ENCODE measurements around the gene PAOX. TPM values are rescaled to one million over a fixed set of nuclear protein-coding genes. Genes with fewer than 3 reads are reported as not detected.

PAOX gene
- total and polyA plus RNA-seq, 12 donors = 1.5 to 4.4 (median 3.0) TPM

DNA sequence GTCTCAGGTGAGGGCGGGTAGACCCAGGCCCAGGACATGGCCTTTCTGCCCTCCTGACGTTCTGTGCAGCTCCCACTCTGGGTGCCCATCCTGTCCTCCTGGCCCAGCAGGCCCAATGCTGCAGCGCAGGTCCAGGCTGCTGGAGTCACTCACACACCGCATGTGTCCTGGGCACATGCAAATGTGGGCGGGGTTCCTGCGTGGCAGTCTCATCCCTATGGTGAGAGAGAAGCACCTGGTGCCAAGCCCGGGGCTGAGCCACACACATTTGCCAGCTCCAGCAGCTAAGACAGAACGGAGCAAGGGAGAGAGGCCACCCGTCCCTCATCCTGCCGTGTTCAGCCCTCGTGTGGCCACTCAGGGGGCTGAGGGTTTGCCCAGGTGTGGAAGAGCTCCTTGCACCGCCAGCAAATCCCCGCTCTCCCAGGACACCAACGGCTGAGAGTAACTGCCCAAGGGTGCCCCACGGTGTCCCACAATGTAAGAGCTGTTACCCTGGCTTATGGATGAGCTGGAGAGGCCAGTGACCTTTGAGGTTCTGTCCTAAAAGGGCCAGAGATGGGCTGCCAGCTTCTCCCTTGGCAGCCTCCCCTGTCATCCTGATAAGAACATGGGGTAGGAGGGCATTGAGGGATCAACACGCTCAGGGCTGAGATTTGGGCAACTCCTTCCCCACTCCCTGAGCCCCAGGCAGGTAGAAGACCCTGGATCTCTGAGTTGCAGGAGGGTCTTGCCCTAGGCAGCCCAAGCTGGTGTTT is 25.7 kb upstream of the PAOX start:
- Histone ChIP-seq H3K27me3 (peaks cover 0 to 23% (median under 1%) of the 10 kb centered on the region in 7 donors), H3K36me3 (peaks cover 0 to 3% (median 0%) of the 10 kb centered on the region in 9 donors), H3K4me3 (no peak overlapping the region), H3K4me1 (peaks cover 4 to 25% (median 15%) of the 10 kb centered on the region in 9 donors), H3K27ac (no peak overlapping the region), H3K9me3 (no peaks in the 10 kb centered on the region)
- DNase-seq = no peak
- TF ChIP-seq, protein P1, sequence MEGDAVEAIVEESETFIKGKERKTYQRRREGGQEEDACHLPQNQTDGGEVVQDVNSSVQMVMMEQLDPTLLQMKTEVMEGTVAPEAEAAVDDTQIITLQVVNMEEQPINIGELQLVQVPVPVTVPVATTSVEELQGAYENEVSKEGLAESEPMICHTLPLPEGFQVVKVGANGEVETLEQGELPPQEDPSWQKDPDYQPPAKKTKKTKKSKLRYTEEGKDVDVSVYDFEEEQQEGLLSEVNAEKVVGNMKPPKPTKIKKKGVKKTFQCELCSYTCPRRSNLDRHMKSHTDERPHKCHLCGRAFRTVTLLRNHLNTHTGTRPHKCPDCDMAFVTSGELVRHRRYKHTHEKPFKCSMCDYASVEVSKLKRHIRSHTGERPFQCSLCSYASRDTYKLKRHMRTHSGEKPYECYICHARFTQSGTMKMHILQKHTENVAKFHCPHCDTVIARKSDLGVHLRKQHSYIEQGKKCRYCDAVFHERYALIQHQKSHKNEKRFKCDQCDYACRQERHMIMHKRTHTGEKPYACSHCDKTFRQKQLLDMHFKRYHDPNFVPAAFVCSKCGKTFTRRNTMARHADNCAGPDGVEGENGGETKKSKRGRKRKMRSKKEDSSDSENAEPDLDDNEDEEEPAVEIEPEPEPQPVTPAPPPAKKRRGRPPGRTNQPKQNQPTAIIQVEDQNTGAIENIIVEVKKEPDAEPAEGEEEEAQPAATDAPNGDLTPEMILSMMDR (IDR thresholded peaks at IDR 0.05) = no peak
- intact Hi-C loops (cut with DNase I) = no loop called here
- 82 to 83% methylated on average over 16 of the region's 16 CpGs for WGBS, 2 donors
- no peak for ATAC-seq

DNA sequence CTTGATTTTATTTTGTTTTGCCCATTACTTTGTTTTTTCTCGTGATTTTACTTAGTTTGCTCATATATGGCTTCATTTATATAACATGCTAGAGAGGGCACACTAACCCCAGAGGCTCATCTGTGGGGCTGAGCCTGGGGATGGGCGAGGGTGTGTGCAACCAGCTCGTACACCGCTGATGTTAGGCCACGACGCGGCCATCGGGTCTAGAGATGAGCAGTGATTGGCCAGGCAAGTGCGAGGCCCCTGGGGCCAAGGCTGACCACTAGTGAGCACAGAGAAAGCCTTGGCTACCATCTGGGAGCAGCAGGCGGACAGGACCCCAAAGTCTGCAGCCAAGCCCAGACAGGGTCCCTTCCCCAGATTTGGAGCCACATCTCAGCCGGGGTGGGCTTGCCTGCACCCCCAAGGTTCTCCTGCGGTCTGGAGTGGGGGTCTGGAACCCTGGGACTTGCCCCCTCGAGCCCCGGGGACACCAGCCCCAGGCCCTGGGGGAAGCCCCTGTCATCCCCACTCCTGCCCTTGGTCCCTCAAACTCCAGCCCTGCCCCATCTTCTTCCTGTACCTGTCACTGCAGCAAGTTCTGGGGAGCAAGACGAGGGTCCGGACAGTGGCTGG is 25.0 kb upstream of the PAOX start:
- no peak for ATAC-seq
- peaks cover 4 to 28% (median 15%) of the 10 kb centered on the region in 9 donors for H3K4me1 ChIP-seq
- H3K27me3 ChIP-seq = peaks cover 0 to 21% (median 0%) of the 10 kb centered on the region in 7 donors

GRCh38 chr10:133354672-133355240 is 24.3 kb upstream of the PAOX start:
- Histone ChIP-seq H3K9me3 (no peaks in the 10 kb centered on the region), H3K4me3 (no peak overlapping the region), H3K36me3 (peaks cover 0 to 3% (median 0%) of the 10 kb centered on the region in 9 donors), H3K4me1 (peaks cover 4 to 28% (median 15%) of the 10 kb centered on the region in 9 donors), H3K27ac (no peak overlapping the region), H3K27me3 (peaks cover 0 to 14% (median 0%) of the 10 kb centered on the region in 7 donors)
- 93% methylated on average over 14 of the region's 14 CpGs for WGBS, 2 donors
- TF ChIP-seq, protein P1 (IDR thresholded peaks at IDR 0.05) = no peak
- ATAC-seq (no peak), DNase-seq (no peak)
- intact Hi-C loops (cut with DNase I) = no loop called here

More for the DNA sequence above, 25.0 kb upstream of the PAOX start:
- no peak overlapping the region for H3K27ac ChIP-seq
- WGBS, 2 donors = 86 to 87% methylated on average over 16 of the region's 16 CpGs
- H3K9me3 ChIP-seq = no peaks in the 10 kb centered on the region
- no peak overlapping the region for H3K4me3 ChIP-seq
- peaks cover 0 to 3% (median 0%) of the 10 kb centered on the region in 9 donors for H3K36me3 ChIP-seq
- intact Hi-C loops (cut with DNase I) = no loop called here
- TF ChIP-seq, protein P1 (IDR thresholded peaks at IDR 0.05) = no peak
- no peak for DNase-seq

DNA sequence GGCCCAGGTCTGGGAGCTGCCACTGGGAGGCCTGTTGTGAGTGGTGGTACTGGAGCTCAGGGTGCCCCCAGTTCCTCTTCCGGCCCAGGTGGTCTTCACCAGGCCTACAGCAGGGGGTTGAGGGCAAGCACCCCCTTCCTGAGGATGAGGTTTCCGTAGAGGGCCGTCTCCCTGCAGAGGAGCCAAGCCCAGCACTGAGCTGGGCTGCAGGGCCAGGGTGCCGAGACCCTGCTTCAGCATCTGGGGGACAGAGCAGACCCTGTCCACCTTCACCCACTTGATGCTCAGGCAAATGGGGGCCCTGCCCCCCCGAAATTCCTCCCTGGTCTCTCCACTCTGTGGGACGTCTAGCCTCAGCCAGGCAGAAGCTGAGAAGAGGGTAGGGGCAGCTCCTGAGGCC is 23.8 kb upstream of the PAOX start:
- H3K4me3 ChIP-seq = no peak overlapping the region
- intact Hi-C loops (cut with DNase I) = no loop called here
- peaks cover 0 to 9% (median 0%) of the 10 kb centered on the region in 7 donors for H3K27me3 ChIP-seq
- peaks cover 0 to 3% (median 0%) of the 10 kb centered on the region in 9 donors for H3K36me3 ChIP-seq
- ATAC-seq (no peak), DNase-seq (no peak)
- TF ChIP-seq, protein P1 (IDR thresholded peaks at IDR 0.05) = no peak
- H3K27ac ChIP-seq = no peak overlapping the region
- WGBS, 2 donors = 97% methylated on average over 6 of the region's 6 CpGs
- no peaks in the 10 kb centered on the region for H3K9me3 ChIP-seq
- H3K4me1 ChIP-seq = peaks cover 4 to 28% (median 15%) of the 10 kb centered on the region in 9 donors

All from heart right ventricle (tissue), 16 donors.